OCI-LY7 (cell line): ENCODE results near the gene MFAP3L.
"Not testable (repeated sequence)": the region's sequence is repeated elsewhere in the genome, so short reads cannot be mapped to it uniquely, and the experiment has no call there.

Experiments used
- EZH2phosphoT487 ChIP-seq: fragments of 200-600 bp; sonication (generic); IDR thresholded peaks from 2 replicates; pipeline ENCODE4 v1.6.1; 2018; ENCODE audit warnings: low read depth, borderline replicate concordance, mild to moderate bottlenecking, mixed run types, antibody characterized with exemption, low read length, moderate library complexity, mixed read lengths
- TF ChIP-seq, protein P1 (sequence below): fragments of 200-600 bp; sonication (generic); conservative IDR thresholded peaks from 2 replicates; pipeline ENCODE4 v1.5.1; 2014; ENCODE audit warnings: mild to moderate bottlenecking, antibody characterized with exemption, low read length, moderate library complexity, mixed read lengths

DNA sequence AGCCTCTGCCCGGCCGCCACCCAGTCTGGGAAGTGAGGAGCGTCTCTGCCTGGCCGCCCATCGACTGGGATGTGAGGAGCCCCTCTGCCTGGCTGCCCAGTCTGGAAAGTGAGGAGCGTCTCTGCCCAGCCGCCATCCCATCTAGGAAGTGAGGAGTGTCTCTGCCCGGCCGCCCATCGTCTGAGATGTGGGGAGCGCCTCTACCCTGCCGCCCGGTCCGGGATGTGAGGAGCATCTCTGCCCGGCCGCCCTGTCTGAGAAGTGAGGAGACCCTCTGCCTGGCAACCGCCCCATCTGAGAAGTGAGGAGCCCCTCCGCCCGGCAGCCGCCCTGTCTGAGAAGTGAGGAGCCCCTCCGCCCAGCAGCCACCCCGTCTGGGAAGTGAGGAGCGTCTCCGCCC is 20.0 kb upstream of the MFAP3L start:
- not testable (repeated sequence) for TF ChIP-seq EZH2phosphoT487
- TF ChIP-seq, protein P1, sequence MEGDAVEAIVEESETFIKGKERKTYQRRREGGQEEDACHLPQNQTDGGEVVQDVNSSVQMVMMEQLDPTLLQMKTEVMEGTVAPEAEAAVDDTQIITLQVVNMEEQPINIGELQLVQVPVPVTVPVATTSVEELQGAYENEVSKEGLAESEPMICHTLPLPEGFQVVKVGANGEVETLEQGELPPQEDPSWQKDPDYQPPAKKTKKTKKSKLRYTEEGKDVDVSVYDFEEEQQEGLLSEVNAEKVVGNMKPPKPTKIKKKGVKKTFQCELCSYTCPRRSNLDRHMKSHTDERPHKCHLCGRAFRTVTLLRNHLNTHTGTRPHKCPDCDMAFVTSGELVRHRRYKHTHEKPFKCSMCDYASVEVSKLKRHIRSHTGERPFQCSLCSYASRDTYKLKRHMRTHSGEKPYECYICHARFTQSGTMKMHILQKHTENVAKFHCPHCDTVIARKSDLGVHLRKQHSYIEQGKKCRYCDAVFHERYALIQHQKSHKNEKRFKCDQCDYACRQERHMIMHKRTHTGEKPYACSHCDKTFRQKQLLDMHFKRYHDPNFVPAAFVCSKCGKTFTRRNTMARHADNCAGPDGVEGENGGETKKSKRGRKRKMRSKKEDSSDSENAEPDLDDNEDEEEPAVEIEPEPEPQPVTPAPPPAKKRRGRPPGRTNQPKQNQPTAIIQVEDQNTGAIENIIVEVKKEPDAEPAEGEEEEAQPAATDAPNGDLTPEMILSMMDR, result not testable (repeated sequence)
